ENCODE measurements around the gene NPC1L1.

DNA sequence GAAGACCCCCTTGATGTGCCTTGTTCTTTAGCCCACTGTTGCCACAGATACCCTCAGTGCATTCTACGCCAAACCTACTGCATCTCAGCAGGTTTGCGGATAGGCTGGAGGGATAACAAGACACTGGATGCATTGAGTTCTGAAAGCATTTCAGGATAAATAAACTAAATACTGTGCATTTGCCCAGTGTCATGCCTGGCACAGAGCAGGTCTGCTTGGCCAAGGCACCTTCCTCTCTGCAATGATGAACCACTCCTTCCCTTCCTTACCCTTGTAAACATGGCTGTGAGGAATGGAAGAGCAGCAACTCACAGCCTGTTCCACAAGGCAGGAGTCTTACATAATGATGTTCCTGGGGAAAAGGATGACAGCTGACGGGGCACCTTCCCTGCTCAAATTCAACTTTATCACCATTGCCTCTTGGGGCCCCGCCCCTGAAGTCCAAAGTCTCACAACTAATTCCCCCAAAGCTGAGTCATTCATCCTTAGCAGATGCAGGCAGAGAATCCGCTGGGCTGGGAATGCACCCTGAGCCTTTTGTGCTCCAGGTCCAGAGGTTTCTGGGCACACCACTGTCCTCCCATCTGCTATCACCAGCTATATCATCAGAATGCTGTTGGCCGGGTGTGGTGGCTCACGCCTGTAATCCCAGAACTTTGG lies 21.0 kb upstream of the NPC1L1 start:
- TF ChIP-seq, protein P1, sequence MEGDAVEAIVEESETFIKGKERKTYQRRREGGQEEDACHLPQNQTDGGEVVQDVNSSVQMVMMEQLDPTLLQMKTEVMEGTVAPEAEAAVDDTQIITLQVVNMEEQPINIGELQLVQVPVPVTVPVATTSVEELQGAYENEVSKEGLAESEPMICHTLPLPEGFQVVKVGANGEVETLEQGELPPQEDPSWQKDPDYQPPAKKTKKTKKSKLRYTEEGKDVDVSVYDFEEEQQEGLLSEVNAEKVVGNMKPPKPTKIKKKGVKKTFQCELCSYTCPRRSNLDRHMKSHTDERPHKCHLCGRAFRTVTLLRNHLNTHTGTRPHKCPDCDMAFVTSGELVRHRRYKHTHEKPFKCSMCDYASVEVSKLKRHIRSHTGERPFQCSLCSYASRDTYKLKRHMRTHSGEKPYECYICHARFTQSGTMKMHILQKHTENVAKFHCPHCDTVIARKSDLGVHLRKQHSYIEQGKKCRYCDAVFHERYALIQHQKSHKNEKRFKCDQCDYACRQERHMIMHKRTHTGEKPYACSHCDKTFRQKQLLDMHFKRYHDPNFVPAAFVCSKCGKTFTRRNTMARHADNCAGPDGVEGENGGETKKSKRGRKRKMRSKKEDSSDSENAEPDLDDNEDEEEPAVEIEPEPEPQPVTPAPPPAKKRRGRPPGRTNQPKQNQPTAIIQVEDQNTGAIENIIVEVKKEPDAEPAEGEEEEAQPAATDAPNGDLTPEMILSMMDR (IDR thresholded peaks at IDR 0.05): no peak
- TF ChIP-seq EZH2 (IDR thresholded peaks at IDR 0.05; ENCODE audit: borderline replicate concordance, insufficient read depth, low read depth, low read length, poor library complexity, severe bottlenecking): no peak

All from B cell (primary cell).